Ishikawa (cell line): ENCODE measurements around the gene TSPAN18.

Experiments used
- CEBPB ChIP-seq: IDR thresholded peaks from 2 replicates; pipeline ENCODE4 v1.6.1; 2012
- CREB1 ChIP-seq: IDR thresholded peaks from 2 replicates; pipeline ENCODE4 v1.6.1; 2012; ENCODE audit warnings: low read depth
- EGR1 ChIP-seq: IDR thresholded peaks from 2 replicates; pipeline ENCODE4 v1.6.1; 2012
- EP300 ChIP-seq: IDR thresholded peaks from 2 replicates; pipeline ENCODE4 v1.6.1; 2012; ENCODE audit warnings: borderline replicate concordance
- FOXM1 ChIP-seq: IDR thresholded peaks from 2 replicates; pipeline ENCODE4 v1.6.1; 2012; ENCODE audit warnings: low read depth, borderline replicate concordance
- NFIC ChIP-seq: IDR thresholded peaks from 2 replicates; pipeline ENCODE4 v1.6.1; 2012
- RAD21 ChIP-seq: IDR thresholded peaks from 2 replicates; pipeline ENCODE4 v1.6.1; 2012; ENCODE audit warnings: low read depth
- REST ChIP-seq: IDR thresholded peaks from 2 replicates; pipeline ENCODE4 v1.6.1; 2012; ENCODE audit warnings: low read depth, mild to moderate bottlenecking
- TAF1 ChIP-seq: IDR thresholded peaks from 2 replicates; pipeline ENCODE4 v1.6.1; 2012; ENCODE audit warnings: low read depth, mild to moderate bottlenecking
- TCF12 ChIP-seq: IDR thresholded peaks from 2 replicates; pipeline ENCODE4 v1.6.1; 2012; ENCODE audit warnings: low read depth
- TEAD4 ChIP-seq: IDR thresholded peaks from 2 replicates; pipeline ENCODE4 v1.6.1; 2012
- YY1 ChIP-seq: IDR thresholded peaks from 2 replicates; pipeline ENCODE4 v1.6.1; 2012; ENCODE audit warnings: low read depth
- ZBTB7A ChIP-seq: IDR thresholded peaks from 2 replicates; pipeline ENCODE4 v1.6.1; 2012; ENCODE audit warnings: low read depth
- TF ChIP-seq, protein P1 (sequence below): IDR thresholded peaks from 2 replicates; pipeline ENCODE4 v1.6.1; 2012
- TF ChIP-seq, protein P2 (sequence below): IDR thresholded peaks from 2 replicates; pipeline ENCODE4 v1.6.1; 2012

The TSPAN18 gene

DNA sequence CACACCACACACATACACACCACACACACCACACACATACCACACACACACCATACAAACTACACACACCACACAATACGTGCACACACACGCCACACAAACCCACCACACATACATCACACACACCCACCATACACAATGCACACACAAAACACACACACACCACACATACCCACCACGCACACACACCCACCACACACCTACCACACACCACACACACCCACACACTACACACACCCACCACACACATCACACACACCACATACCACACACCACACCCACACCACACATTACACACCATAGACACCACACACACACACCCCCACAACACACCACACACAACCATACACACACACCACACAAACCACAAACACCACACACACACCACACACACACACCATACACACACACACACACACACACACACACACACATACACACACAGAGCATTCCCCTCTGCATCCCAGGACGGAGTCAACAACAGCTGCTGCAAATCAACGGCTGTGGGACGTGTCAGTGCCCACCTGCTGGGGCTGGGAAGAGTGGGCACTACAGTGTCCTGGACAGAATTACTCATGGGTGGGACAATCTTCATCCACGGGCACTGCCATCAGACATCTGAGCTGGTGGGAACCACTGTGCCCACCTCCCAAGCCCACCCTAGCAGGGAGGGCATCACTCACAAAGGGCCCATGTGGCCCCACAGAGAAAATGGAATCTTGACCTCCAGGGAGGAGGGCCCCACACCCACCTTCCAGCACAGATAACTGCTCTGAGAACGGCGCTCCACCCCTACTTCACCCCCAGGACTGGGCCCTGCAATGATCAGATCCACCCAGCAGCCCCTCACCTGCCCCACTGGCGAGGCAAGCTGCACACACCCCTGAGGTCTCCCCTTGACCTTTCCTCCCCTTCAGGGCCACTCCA lies 215.5 kb downstream of the TSPAN18 start:
- TF ChIP-seq REST (no peak), NFIC (no peak), YY1 (no peak), TEAD4 (no peak), RAD21 (no peak), FOXM1 (no peak), EP300 (no peak), CREB1 (no peak), CEBPB (no peak), ZBTB7A (no peak)
- TF ChIP-seq, protein P1, sequence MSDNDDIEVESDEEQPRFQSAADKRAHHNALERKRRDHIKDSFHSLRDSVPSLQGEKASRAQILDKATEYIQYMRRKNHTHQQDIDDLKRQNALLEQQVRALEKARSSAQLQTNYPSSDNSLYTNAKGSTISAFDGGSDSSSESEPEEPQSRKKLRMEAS, result no peak
- TF ChIP-seq, protein P2, sequence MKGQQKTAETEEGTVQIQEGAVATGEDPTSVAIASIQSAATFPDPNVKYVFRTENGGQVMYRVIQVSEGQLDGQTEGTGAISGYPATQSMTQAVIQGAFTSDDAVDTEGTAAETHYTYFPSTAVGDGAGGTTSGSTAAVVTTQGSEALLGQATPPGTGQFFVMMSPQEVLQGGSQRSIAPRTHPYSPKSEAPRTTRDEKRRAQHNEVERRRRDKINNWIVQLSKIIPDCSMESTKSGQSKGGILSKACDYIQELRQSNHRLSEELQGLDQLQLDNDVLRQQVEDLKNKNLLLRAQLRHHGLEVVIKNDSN, result no peak

GRCh38 chr11:44943118-44943517 lies 216.4 kb downstream of the TSPAN18 start:
- TF ChIP-seq, protein P1, result peak; percentile 50; the same call in 1 of the 2 replicates
- peak; percentile 72 for TF ChIP-seq TCF12
- no peak for TF ChIP-seq YY1
- peak; percentile 55; the same call in 1 of the 2 replicates for TF ChIP-seq EP300

DNA sequence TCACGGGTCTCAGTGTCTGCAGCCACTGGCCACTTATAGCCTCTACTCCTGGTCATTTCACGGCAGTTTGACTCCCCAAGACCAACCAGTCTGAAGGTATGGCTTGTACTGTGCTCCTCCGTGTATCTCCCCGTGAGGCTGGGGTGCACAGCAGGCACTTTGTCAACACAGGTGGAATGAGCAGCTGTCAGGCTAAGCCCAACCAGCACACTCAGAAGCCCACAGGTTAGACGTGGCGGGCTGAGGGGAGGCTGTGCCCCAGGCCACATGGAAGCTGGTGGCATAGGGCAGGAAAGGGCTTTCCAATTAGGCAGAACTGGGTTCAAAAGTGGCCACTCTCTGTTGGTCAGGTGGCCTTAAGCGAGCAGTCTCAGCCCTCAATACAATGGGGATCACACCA lies 216.9 kb downstream of the TSPAN18 start:
- TF ChIP-seq TEAD4, result no peak
- no peak for TF ChIP-seq ZBTB7A
- TF ChIP-seq, protein P2, result no peak
- TF ChIP-seq TCF12, result no peak
- no peak for TF ChIP-seq REST
- TF ChIP-seq FOXM1, result no peak
- no peak for TF ChIP-seq EP300
- no peak for TF ChIP-seq YY1

GRCh38 chr11:44944181-44944852 lies 217.6 kb downstream of the TSPAN18 start:
- TF ChIP-seq, protein P1, result no peak
- no peak for TF ChIP-seq RAD21

DNA sequence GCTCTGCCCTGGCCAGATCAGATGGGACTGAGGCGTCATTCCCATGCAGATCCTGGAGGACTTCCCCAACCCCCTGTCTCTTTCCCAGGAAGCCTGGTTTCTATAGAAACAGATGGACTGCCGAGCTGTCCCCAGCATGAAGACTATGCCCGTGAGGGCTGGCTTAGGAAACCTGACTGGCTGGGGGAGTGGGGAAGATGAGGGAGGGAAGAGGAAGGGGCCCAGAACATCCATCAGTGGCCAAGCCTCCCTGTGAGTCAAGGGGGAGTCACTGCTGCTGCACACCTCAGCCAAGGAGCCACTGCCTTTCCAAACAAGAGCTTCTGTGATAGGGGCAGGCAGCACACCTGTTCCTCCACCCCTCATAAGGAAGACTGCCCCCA lies 218.1 kb downstream of the TSPAN18 start:
- no peak for TF ChIP-seq NFIC
- TF ChIP-seq FOXM1, result no peak
- TF ChIP-seq EGR1, result no peak
- TF ChIP-seq CEBPB, result no peak
- TF ChIP-seq, protein P2, result no peak
- no peak for TF ChIP-seq RAD21
- no peak for TF ChIP-seq TAF1
- no peak for TF ChIP-seq TCF12
- no peak for TF ChIP-seq ZBTB7A
- TF ChIP-seq CREB1, result no peak
- no peak for TF ChIP-seq EP300
- TF ChIP-seq YY1, result no peak
- TF ChIP-seq, protein P1, result no peak
